Omental fat pad (tissue), 4 donors: ENCODE measurements around the gene CHST1. TPM values are rescaled to one million over a fixed set of nuclear protein-coding genes. Genes with fewer than 3 reads are reported as not detected.

Source experiments
- ATAC-seq: fragments of 150-250 bp; one replicate; pipeline ENCODE4 v1.9.1; 2016; ENCODE audit warnings: mild to moderate bottlenecking, moderate library complexity; ENCODE audit not compliant: low FRiP score
- DNase-seq: peaks from one replicate; pipeline ENCODE4 v3.0.0-alpha.2; 2019; ENCODE audit warnings: low spot score
- CTCF ChIP-seq, 3 donors: fragments of 450-650 bp; IDR thresholded peaks; one replicate each; pipeline ENCODE4 v1.5.1; 2016 to 2017; ENCODE audit warnings: antibody characterized with exemption in 3 of 3, mild to moderate bottlenecking in 3 of 3, moderate library complexity in 2 of 3
- total RNA-seq, 4 donors: library from RNA; depleted of rRNA; stranded (reverse); fragments of >200 nt; gene quantifications; one replicate each; pipeline ENCODE4 v1.1.0, GENCODE V29; 2016

The CHST1 gene
- total RNA-seq, 4 donors from 2014 or later: 0.37 to 8.4 (median 2.7) TPM

- ATAC-seq (no peak), DNase-seq (no peak)
- no peak for TF ChIP-seq CTCF (IDR thresholded peaks at IDR 0.05)
Measured at GRCh38 chr11:45663486-45664375, 1.7 kb downstream of the CHST1 start.

- ATAC-seq (peak; percentile 34), DNase-seq (no peak)
- no peak for TF ChIP-seq CTCF (IDR thresholded peaks at IDR 0.05)
Measured at GRCh38 chr11:45662665-45663485, 2.5 kb downstream of the CHST1 start.

GRCh38 chr11:45662096-45662664 lies 3.2 kb downstream of the CHST1 start:
- no peak for ATAC-seq
- TF ChIP-seq CTCF (IDR thresholded peaks at IDR 0.05): no peak
- no peak for DNase-seq

GRCh38 chr11:45661439-45662055 lies 3.9 kb downstream of the CHST1 start:
- ATAC-seq (no peak), DNase-seq (no peak)
- no peak for TF ChIP-seq CTCF (IDR thresholded peaks at IDR 0.05)

- no peak for TF ChIP-seq CTCF (IDR thresholded peaks at IDR 0.05)
- DNase-seq: no peak
- ATAC-seq: no peak
Measured at GRCh38 chr11:45660729-45661438, 4.5 kb downstream of the CHST1 start.

- TF ChIP-seq CTCF (IDR thresholded peaks at IDR 0.05): no peak
- DNase-seq (no peak), ATAC-seq (no peak)
Measured at GRCh38 chr11:45659818-45660160, 5.6 kb downstream of the CHST1 start.
